Activated CD4-positive, alpha-beta T cell treated with anti-CD3 and anti-CD28 coated beads, Interleukin-2, amount 50 U/mL, for 16 hours (primary cell): Measurements from ENCODE around the gene TENM4.

Experiments
- DNase-seq: peaks from one replicate; pipeline ENCODE4 v3.0.0-alpha.2; 2020

TENM4 gene

GRCh38 chr11:78869293-78869692, 571.5 kb downstream of the TENM4 start:
- DNase-seq, result no peak

DNA sequence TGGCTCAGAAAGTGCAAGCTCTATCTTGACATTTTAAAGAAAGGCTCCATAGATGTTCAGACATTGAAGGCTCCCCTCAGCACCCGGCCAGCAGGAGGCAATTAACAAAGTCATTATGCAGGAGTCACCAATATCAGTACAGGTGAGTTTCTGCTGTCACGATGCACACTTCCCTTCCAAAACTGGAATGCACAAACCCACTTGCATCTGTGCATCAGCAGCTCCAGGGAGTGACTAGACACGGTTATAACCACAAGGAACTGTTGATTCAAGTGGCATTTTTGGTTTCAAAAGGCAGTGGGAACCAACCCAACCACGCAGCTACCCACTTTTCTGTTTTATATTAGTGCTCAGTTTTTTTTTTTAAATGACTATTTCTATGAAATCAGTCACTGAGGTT, 572.3 kb downstream of the TENM4 start:
- DNase-seq, result no peak

GRCh38 chr11:78860720-78861422, 580.0 kb downstream of the TENM4 start:
- no peak for DNase-seq

DNA sequence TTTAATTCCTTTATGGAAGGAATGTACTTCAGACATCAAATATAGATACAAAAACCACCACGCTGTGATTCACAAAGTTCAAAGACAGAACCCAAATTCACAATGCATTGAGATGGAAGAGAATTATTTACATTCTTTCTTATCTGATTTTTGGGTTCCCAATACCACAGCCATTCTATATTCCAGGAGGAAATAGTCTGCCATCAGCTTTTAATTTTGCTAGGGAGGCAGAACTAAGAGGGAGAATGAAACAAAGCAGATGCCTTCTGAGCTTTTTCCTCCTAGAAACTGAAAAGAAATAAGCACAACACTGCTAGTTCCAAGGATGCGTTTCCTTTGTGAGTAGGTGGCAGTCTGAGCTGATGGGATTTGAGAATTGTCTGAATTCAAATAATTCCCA, 583.1 kb downstream of the TENM4 start:
- DNase-seq, result no peak

DNA sequence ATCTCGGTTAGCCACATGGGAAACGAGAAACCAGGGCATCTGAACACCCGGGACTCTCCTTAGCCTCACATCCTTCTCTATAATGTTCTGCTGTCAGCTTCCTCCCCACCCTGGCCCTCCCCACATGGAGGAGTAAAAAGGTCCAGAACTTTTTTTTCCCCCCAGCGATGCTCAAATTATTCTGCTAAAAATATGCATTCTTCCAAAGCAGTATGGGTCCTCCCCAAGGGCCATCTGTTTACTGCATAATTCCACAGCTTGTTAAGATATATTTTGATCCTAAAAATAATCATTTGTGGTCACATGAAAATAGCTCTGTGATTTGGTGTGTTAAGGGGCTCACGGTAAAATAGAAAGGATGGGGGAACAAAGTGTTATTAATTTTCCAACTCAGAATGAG, 584.6 kb downstream of the TENM4 start:
- DNase-seq, result no peak

DNA sequence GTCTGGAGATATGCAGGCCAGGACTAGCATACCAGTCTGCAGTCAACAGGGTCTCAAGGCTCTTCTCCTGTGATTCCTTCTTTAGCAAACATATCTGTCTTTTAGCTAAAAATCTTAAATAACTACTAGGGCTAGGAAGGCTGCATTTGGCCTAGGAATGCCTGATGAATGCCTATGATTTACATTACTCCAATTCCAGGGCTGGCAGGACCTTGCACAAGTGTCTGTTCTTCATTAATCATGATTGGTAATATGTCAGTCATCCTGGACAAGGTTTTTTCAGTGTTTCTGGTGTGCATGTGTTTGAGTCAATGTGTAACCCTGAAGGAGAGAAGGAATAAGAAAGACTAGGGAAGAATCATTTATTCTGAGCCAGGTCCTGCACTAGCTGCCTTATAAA, 585.7 kb downstream of the TENM4 start:
- no peak for DNase-seq

DNA sequence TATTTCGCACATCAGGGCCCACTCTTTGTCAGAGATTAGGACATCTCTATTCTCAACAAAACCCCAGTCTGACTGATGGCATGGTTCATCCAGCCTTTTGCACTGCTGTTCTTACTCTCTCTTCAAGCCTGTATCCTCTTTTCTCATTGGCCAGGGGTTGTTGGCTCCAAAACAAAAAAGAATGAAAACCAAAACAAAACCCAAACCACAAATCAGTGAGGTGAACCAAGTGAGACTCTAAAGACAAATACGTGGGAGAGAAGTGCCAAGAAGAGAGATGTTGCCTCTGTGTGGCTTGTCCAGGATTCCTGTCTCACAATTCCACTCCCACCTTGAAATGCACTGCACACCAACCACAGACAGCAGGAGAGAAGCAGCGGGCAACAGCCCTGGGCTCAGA, 587.3 kb downstream of the TENM4 start:
- no peak for DNase-seq

GRCh38 chr11:78851878-78852586, 588.8 kb downstream of the TENM4 start:
- DNase-seq, result no peak

DNA sequence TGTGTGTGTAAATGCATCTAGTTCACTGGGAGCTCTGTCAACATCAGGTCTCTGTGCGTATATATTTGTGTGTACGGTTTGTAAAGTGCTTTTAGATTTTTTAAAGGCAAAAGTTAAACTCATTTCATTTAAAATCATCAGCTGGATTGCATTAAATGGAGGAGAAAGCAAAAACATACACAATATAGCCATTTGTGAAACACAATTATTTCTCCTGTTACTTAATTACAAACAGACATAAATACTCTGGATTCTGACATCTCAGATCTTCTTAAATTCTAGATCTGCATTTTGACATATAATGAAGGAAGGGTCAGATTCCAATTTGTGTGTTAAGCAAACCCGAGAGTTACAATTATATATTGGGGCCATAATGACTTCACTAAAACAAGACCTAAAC, 590.8 kb downstream of the TENM4 start:
- no peak for DNase-seq

DNA sequence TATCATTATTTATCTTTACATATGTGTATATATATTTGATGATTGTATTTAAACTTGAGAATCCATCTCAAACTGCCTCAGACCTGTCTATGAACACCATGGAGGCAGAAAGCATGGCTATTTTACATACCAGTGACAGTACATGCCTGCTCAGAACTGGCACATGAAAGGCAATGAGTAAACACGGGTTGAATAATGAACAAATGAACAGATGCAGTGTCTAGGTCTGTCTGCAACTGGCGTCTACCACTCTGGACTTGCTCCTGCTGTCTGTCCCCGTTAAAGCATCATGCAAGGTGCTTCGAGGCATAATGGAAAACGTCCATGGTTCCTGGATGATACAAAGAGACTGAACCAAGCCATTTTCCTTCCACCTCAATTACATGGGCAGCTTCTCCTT, 594.6 kb downstream of the TENM4 start:
- no peak for DNase-seq

DNA sequence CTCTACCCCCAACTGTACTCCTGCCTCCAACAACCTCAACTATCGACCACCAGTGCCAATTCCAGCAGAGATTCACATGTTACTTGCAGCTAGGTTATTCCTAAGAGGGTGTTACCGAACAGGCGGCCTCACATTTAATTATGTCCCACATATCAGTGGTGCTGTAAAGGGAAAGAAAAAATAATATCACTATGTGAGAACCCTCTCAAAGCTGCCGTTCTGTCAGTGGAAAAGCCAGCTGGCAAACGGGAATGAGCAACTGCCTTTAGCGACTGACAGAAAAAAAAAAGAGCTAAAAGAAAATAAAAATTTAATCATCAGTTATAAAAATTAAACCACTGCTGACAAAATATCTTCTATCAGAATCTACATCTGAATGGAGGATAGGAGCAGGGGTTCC, 595.3 kb downstream of the TENM4 start:
- DNase-seq, result no peak

GRCh38 chr11:78841456-78842060, 599.3 kb downstream of the TENM4 start:
- no peak for DNase-seq

- no peak for DNase-seq
Measured at GRCh38 chr11:78840623-78841022, 600.2 kb downstream of the TENM4 start.

GRCh38 chr11:78840200-78840599, 600.6 kb downstream of the TENM4 start:
- no peak for DNase-seq

DNA sequence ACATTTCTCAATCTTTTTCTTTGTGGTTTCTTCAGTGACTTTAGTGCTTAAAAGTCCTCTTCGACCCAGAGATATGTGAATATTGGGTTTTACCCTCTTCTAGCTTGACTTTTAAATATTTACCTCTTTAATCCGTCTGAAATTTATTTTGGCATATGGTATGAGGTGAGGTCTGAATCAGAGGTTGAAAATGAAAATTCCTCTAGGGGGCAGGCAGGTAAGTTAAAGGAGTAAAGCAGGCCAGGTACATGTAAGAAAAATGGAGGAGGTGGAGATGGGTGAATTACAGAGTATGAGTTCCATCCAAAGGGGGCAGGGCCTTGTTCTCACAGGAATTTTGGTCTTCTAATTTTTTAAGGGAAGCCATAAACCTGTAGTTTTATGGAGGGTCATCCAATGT, 602.4 kb downstream of the TENM4 start:
- no peak for DNase-seq

- DNase-seq, result no peak
Measured at GRCh38 chr11:78835646-78836045, 605.2 kb downstream of the TENM4 start.

DNA sequence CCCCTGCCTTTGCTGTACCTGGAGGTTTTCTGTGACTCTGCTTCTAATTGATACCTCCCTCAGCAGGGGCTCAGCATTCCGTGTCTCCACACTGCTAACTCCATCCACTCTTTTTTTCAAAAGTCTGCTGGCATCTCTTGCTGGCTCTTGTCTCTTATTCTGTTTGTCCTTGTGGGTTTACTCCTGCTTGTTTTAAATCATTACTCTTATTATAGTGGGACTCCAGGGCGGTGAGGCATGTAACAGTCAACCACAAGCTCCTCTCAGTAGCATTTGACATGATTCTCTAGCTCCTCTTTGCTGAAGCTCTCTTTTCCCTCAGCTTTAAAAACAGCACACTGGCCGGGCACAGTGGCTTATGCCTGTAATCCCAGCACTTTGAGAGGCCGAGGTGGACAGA, 605.9 kb downstream of the TENM4 start:
- no peak for DNase-seq

GRCh38 chr11:78833237-78833636, 607.6 kb downstream of the TENM4 start:
- DNase-seq, result no peak

GRCh38 chr11:78832226-78832947, 608.4 kb downstream of the TENM4 start:
- DNase-seq, result no peak

DNA sequence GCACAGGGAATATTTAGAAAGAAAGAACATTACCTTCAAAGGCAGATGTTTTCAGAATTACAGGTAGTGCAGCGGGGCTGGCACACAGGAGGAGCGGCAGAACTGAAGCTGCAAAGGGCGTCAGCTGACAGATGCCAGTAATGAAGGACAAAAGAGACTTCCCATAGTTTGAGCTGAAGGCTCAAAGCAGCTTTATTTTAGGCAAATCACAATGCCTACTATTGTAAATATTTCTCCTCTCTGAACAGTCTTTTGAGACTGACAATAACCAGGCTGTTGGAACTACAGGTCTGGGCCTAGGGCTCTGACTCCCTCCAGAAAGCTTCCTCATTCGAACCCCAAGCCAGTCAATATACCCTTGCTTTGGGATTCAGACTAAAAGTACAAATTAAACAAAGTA, 609.3 kb downstream of the TENM4 start:
- DNase-seq, result no peak

DNA sequence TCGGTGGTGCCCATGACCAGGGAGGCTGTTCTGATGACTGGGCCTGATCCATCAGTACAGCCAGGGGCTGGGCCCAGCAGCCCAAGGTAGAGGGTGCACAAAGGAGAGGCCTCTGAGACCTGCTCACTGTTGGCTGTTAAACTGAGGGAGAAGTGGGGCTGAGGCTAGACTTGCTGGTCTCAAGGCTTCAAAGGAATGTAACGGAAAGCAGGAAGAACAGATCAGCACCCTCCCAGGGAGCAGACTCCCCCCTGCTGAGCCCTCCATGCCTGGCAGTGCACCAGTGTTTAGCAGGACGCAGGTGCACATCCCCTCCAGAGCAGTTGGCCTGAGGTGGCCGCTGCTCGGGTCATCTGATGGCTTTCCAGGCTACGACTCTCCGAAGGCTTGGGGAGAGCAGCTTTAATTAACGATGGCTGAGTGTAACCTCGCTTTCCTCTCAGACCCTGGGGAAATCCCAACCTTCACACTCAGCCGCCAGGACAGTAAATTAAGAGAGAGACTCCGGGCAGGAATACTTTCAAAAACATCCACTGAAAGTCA, 610.5 kb downstream of the TENM4 start:
- no peak for DNase-seq

- no peak for DNase-seq
Measured at GRCh38 chr11:78829146-78829545, 611.7 kb downstream of the TENM4 start.

- no peak for DNase-seq
Measured at GRCh38 chr11:78828676-78829075, 612.2 kb downstream of the TENM4 start.
